RPMI8226 (cell line): Measurements from ENCODE around the gene PIK3R5.
"Not testable (repeated sequence)": the region's sequence is repeated elsewhere in the genome, so short reads cannot be mapped to it uniquely, and the experiment has no call there.

Source experiments
- DNase-seq: peaks from one replicate; pipeline ENCODE4 v3.0.0-alpha.2; 2015

PIK3R5 gene

GRCh38 chr17:8985054-8985701, 19.7 kb upstream of the PIK3R5 start:
- DNase-seq = peak; percentile 44

- DNase-seq = not testable (repeated sequence)
Observed at GRCh38 chr17:8984225-8984624, 18.7 kb upstream of the PIK3R5 start.

GRCh38 chr17:8981443-8981842, 15.9 kb upstream of the PIK3R5 start:
- DNase-seq = no peak

- no peak for DNase-seq
Observed at GRCh38 chr17:8979715-8980114, 14.2 kb upstream of the PIK3R5 start.

- DNase-seq = no peak
Observed at GRCh38 chr17:8976638-8977037, 11.1 kb upstream of the PIK3R5 start.

GRCh38 chr17:8975091-8975725, 9.7 kb upstream of the PIK3R5 start:
- DNase-seq = no peak

GRCh38 chr17:8969901-8970300, 4.4 kb upstream of the PIK3R5 start:
- no peak for DNase-seq

- DNase-seq = no peak
Observed at GRCh38 chr17:8968503-8968902, 3.0 kb upstream of the PIK3R5 start.

- no peak for DNase-seq
Observed at GRCh38 chr17:8967861-8968260, 2.4 kb upstream of the PIK3R5 start.

GRCh38 chr17:8966926-8967325, 1.4 kb upstream of the PIK3R5 start:
- DNase-seq = no peak

GRCh38 chr17:8964801-8965393, 610 bp downstream of the PIK3R5 start:
- DNase-seq = no peak

- DNase-seq = no peak
Observed at GRCh38 chr17:8963647-8964258, 1.8 kb downstream of the PIK3R5 start.

GRCh38 chr17:8963014-8963413, 2.5 kb downstream of the PIK3R5 start:
- DNase-seq = no peak

GRCh38 chr17:8961829-8962228, 3.7 kb downstream of the PIK3R5 start:
- no peak for DNase-seq

GRCh38 chr17:8960325-8961140, 5.0 kb downstream of the PIK3R5 start:
- no peak for DNase-seq

GRCh38 chr17:8959312-8959918, 6.1 kb downstream of the PIK3R5 start:
- no peak for DNase-seq

- DNase-seq = no peak
Observed at GRCh38 chr17:8957721-8958120, 7.8 kb downstream of the PIK3R5 start.

- no peak for DNase-seq
Observed at GRCh38 chr17:8956465-8956902, 9.0 kb downstream of the PIK3R5 start.

GRCh38 chr17:8955021-8955959, 10.2 kb downstream of the PIK3R5 start:
- no peak for DNase-seq

GRCh38 chr17:8954339-8954738, 11.2 kb downstream of the PIK3R5 start:
- DNase-seq = peak; percentile 33

GRCh38 chr17:8953156-8953885, 12.2 kb downstream of the PIK3R5 start:
- DNase-seq = no peak
